Measurements from ENCODE around the gene TCHHL1. TPM values are rescaled to one million over a fixed set of nuclear protein-coding genes. Genes with fewer than 3 reads are reported as not detected.

The TCHHL1 gene
- total RNA-seq, 1 donor, result not detected

GRCh38 chr1:152067929-152068328 lies 20.9 kb downstream of the TCHHL1 start:
- no peak overlapping the region for H3K4me3 ChIP-seq (ENCODE audit: low read depth, low read length)
- no peak for TF ChIP-seq CTCF (IDR thresholded peaks at IDR 0.05; ENCODE audit: insufficient read depth, low read length)
- no peak for DNase-seq (ENCODE audit: low read depth)

DNA sequence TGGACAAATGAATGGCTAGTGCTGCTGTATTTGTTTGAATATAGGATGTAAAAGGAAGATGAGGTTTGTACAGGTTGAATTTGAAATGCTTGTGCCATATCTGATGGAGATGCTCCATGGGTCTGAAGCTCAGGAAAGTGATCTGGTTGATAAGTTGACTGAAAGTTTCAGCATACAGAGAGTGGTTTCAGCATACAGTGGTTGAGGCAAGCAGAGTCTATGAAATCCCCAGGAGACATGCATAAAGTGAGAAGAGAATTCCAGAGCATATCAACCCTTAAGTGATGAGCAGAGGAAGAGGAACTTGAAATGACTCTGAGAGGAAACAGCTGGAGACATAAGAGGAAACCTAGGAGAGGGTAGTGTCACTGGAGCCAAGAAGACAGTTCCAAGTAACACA lies 21.7 kb downstream of the TCHHL1 start:
- no peak for DNase-seq (ENCODE audit: low read depth)
- H3K4me3 ChIP-seq (ENCODE audit: low read depth, low read length), result no peak overlapping the region
- TF ChIP-seq CTCF (IDR thresholded peaks at IDR 0.05; ENCODE audit: insufficient read depth, low read length), result no peak

DNA sequence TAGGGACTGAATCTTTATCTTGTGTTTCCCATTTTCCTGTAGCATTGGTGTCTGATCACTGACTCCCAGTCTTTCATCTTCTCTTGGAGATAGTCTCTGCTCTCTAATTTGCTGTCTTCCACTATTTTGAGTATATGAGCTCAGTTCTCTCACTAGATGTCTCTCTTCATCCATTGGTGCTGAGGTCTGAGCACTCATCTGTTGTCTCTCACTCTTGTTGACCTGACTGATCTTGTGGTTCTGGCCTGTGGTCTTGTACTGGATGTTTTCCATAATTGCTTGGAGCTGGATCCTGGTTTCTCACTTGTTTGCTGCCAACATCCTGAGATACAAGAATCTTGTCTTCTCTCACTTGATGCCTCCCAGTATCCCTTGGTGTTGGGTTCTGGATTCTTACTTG lies 26.9 kb downstream of the TCHHL1 start:
- no peak for DNase-seq (ENCODE audit: low read depth)
- no peak for TF ChIP-seq CTCF (IDR thresholded peaks at IDR 0.05; ENCODE audit: insufficient read depth, low read length)
- no peak overlapping the region for H3K4me3 ChIP-seq (ENCODE audit: low read depth, low read length)

DNA sequence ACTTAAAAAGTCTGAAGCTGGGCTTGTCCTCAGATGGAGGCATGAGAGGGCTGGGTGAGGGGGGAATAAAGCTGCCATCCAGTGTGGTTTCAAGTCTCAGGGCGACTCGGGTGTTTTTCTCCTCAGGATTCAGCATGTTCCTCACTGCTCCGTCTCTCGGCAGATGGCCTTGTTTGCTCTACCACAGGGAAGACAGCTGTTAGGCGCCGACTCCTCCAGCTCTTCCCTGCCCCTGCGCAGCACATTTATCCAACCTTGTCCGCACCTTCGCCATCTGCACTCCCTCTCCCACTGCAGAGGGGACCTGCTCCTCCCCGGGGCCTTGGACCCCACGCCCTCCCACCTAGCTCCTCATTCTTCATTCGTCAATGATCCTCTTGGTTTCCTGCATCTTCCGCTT lies 35.5 kb downstream of the TCHHL1 start:
- DNase-seq (ENCODE audit: low read depth), result no peak
- H3K4me3 ChIP-seq (ENCODE audit: low read depth, low read length), result no peak overlapping the region
- no peak for TF ChIP-seq CTCF (IDR thresholded peaks at IDR 0.05; ENCODE audit: insufficient read depth, low read length)

DNA sequence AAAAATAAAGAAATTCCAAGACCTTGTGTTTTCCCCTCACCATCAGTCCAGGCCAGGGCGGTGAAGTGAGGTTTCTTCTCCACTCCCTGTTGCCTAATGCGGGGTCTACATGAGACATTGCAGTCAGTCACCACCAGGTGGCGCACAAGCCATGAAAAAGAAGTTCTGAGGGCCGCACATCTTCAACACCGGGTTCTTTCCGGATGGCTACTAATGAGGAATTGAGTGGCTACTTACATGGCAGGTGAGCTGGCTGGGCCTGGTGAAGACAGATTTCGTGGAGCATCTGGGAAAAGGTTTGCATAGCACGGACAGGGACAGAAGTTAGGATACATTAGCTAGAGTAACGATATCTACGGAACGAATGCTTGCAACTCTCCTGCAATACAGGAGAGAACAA lies 36.3 kb downstream of the TCHHL1 start:
- H3K4me3 ChIP-seq (ENCODE audit: low read depth, low read length), result no peak overlapping the region
- DNase-seq (ENCODE audit: low read depth), result peak; percentile 84
- peak; percentile 89 for TF ChIP-seq CTCF (IDR thresholded peaks at IDR 0.05; ENCODE audit: insufficient read depth, low read length)

DNA sequence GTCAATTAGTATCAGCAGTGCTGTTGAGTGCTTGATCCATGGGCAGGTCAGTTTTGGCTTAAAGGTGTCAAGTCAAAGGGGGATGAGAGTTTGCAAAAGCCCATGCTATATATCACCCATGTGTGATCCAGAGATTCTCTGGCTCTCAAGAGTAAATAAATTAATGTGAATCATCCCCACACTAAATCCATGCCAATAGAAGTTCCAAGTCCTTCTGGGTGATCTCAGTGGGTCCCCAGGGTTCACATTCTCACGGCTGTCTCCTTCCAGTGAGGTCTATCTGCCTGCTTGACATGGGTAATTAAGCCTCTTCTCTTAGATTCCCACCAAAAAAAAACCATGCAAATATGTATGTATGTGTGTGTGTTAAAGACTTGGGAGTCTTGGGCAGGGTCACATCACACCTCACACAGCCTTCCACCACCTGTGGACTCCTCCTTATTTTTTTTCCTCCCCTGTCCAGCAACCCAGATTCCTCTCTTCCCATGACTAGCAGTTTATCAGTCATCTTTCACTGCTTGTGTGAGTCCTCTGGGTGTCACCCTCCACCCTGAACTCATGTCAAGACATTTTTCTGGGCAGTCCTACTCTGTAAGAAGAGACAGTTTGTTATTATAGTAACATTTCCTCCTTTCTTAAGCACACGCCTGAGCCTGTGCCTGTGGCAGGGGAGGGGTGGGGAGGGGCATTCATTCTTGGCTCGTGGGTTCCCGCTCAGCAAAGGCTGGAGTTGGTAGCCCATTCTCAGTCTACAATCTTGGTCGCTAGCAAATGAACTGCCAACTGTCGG lies 37.8 kb downstream of the TCHHL1 start:
- TF ChIP-seq CTCF (IDR thresholded peaks at IDR 0.05; ENCODE audit: insufficient read depth, low read length), result no peak
- H3K4me3 ChIP-seq (ENCODE audit: low read depth, low read length), result no peak overlapping the region
- DNase-seq (ENCODE audit: low read depth), result peak; percentile 23
